Measurements from ENCODE around the gene ANGPT4.

DNA sequence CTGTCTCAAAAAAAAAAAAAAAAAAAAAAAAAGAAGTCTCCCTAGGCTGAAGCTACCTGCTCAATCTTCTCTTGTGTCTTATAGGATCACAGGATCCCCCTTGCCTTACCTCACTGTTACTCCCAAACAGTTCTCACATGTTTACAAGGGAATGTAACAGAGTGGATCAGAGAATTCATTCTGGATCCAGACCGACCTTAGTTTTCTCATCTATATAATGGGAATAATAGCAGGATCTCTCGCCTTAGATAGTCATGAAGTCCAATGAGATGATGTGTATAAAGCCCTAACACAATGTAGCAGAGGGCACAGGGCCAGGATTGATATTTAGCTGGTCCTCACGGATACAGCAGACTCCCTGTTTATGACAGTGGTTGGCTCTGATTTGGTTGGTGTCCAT is 84.9 kb downstream of the ANGPT4 start:
- TF ChIP-seq, protein P1, sequence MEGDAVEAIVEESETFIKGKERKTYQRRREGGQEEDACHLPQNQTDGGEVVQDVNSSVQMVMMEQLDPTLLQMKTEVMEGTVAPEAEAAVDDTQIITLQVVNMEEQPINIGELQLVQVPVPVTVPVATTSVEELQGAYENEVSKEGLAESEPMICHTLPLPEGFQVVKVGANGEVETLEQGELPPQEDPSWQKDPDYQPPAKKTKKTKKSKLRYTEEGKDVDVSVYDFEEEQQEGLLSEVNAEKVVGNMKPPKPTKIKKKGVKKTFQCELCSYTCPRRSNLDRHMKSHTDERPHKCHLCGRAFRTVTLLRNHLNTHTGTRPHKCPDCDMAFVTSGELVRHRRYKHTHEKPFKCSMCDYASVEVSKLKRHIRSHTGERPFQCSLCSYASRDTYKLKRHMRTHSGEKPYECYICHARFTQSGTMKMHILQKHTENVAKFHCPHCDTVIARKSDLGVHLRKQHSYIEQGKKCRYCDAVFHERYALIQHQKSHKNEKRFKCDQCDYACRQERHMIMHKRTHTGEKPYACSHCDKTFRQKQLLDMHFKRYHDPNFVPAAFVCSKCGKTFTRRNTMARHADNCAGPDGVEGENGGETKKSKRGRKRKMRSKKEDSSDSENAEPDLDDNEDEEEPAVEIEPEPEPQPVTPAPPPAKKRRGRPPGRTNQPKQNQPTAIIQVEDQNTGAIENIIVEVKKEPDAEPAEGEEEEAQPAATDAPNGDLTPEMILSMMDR (IDR thresholded peaks at IDR 0.05): no peak
- no peak for TF ChIP-seq POLR2A (IDR thresholded peaks at IDR 0.05)

Measured in transverse colon (tissue), 3 donors.